ENCODE results near the gene CHCHD3. TPM values are rescaled to one million over a fixed set of nuclear protein-coding genes. Genes with fewer than 3 reads are reported as not detected.

CHCHD3 gene
- total RNA-seq, 1 donor from 2014 or later, result 50.6 TPM

GRCh38 chr7:133003052-133003910, 78.6 kb downstream of the CHCHD3 start:
- Histone ChIP-seq H3K27me3 (no peaks in the 10 kb centered on the region), H3K27ac (no peak overlapping the region), H3K4me1 (peaks cover 13% of the 10 kb centered on the region), H3K36me3 (no peaks in the 10 kb centered on the region), H3K9me3 (no peaks in the 10 kb centered on the region), H3K4me3 (no peak overlapping the region)
- no peak for DNase-seq (ENCODE audit: extremely low spot score in 2 of 2)
- TF ChIP-seq POLR2A (IDR thresholded peaks at IDR 0.05) (no peak), POLR2AphosphoS5 (IDR thresholded peaks at IDR 0.05; ENCODE audit: insufficient read depth in 1 of 2, low read depth in 1 of 2) (no peak)
- TF ChIP-seq, protein P1, sequence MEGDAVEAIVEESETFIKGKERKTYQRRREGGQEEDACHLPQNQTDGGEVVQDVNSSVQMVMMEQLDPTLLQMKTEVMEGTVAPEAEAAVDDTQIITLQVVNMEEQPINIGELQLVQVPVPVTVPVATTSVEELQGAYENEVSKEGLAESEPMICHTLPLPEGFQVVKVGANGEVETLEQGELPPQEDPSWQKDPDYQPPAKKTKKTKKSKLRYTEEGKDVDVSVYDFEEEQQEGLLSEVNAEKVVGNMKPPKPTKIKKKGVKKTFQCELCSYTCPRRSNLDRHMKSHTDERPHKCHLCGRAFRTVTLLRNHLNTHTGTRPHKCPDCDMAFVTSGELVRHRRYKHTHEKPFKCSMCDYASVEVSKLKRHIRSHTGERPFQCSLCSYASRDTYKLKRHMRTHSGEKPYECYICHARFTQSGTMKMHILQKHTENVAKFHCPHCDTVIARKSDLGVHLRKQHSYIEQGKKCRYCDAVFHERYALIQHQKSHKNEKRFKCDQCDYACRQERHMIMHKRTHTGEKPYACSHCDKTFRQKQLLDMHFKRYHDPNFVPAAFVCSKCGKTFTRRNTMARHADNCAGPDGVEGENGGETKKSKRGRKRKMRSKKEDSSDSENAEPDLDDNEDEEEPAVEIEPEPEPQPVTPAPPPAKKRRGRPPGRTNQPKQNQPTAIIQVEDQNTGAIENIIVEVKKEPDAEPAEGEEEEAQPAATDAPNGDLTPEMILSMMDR (IDR thresholded peaks at IDR 0.05), result no peak
- intact Hi-C loops (cut with DNase I), result no loop called here

DNA sequence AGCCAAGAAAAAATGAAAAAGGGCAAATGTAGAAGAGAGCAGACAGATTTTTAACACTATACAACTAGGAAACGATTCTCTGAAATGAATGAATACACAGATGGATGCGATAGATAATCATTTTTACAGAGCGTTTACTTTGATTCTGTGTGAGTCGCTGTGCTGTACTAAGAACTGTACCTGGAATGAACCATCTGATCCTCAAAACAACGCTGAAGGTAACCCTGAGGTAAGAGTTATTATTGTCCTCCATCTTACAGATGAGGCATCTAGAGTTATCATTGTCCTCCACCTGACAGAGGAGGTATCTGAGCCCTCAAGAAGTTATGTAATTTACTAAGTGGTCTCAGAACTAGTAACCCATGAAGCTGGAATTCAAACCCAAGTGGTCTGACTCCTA, 80.2 kb downstream of the CHCHD3 start:
- Histone ChIP-seq H3K4me3 (no peak overlapping the region), H3K27ac (no peak overlapping the region), H3K4me1 (peaks cover 13% of the 10 kb centered on the region), H3K9me3 (no peaks in the 10 kb centered on the region), H3K36me3 (no peaks in the 10 kb centered on the region), H3K27me3 (no peaks in the 10 kb centered on the region)
- DNase-seq (ENCODE audit: extremely low spot score in 2 of 2), result no peak
- TF ChIP-seq, protein P1 (IDR thresholded peaks at IDR 0.05), result no peak
- TF ChIP-seq POLR2A (IDR thresholded peaks at IDR 0.05), result no peak
- no peak for TF ChIP-seq POLR2AphosphoS5 (IDR thresholded peaks at IDR 0.05; ENCODE audit: insufficient read depth in 1 of 2, low read depth in 1 of 2)
- intact Hi-C loops (cut with DNase I), result no loop called here

DNA sequence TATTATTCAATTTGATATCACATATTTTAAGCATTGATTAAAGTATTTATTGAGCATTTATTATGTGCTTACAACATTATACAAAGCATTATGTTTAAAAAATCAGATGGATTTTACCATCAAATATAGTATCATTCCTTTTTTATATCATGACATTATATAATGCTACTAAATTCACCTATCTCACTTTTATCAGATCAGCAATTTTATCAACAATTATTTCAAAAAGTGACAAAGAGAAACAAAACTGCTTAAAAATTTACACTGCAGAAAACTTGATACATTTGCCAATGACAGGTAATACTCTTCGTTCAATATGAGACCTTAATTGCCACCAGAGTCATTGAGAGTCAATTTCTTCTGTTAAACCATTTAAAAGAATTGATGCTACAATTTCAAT, 82.0 kb downstream of the CHCHD3 start:
- no peak for DNase-seq (ENCODE audit: extremely low spot score in 2 of 2)
- H3K4me3 ChIP-seq, result no peak overlapping the region
- TF ChIP-seq POLR2A (IDR thresholded peaks at IDR 0.05) (no peak), POLR2AphosphoS5 (IDR thresholded peaks at IDR 0.05; ENCODE audit: insufficient read depth in 1 of 2, low read depth in 1 of 2) (no peak)
- TF ChIP-seq, protein P1 (IDR thresholded peaks at IDR 0.05), result no peak
- H3K36me3 ChIP-seq, result no peaks in the 10 kb centered on the region
- intact Hi-C loops (cut with DNase I), result no loop called here
- no peaks in the 10 kb centered on the region for H3K9me3 ChIP-seq
- H3K27ac ChIP-seq, result no peak overlapping the region
- no peaks in the 10 kb centered on the region for H3K27me3 ChIP-seq
- peaks cover 13% of the 10 kb centered on the region for H3K4me1 ChIP-seq

DNA sequence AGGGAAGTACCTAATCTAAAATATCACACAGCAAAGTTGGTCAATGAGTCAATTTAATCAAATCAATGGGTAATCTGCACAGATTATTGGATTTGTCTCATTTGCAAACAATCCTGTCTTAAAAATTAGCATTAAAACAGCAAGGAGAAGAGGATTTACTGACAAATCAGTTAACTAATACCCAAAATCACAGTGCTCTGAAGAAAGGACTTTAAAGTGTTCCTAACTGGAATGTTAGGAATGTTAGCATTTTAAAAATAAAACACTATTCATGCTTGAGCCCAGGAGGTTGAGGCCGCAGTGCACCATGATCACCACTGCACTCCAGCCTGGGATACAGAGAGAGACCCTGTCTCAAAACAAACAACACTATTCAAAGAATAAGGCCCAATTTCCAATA, 83.1 kb downstream of the CHCHD3 start:
- TF ChIP-seq POLR2A (IDR thresholded peaks at IDR 0.05), result no peak
- no peaks in the 10 kb centered on the region for H3K27me3 ChIP-seq
- H3K27ac ChIP-seq, result no peak overlapping the region
- no peaks in the 10 kb centered on the region for H3K9me3 ChIP-seq
- H3K4me3 ChIP-seq, result no peak overlapping the region
- intact Hi-C loops (cut with DNase I), result no loop called here
- H3K36me3 ChIP-seq, result no peaks in the 10 kb centered on the region
- no peak for DNase-seq (ENCODE audit: extremely low spot score in 2 of 2)
- peaks cover 13% of the 10 kb centered on the region for H3K4me1 ChIP-seq

DNA sequence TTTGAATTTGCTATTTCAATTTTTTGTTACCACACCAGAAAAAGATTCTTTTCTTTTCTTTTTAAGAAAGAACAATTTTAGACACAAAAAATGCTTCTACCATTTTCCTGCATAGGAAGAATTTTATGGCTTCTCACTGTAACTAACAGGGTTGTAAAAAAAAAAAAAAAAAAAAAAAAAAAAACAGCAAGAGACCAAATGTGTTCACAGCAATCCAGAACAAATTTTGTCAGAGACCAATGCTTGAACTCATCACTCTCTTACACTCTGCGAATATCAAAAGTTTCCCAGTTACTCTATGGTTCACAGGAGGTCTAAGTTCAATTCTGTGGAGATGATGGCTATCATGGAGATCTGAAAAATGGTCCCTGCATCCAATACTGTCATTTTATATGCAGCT, 84.4 kb downstream of the CHCHD3 start:
- Histone ChIP-seq H3K27me3 (no peaks in the 10 kb centered on the region), H3K9me3 (no peaks in the 10 kb centered on the region), H3K4me3 (no peak overlapping the region), H3K36me3 (no peaks in the 10 kb centered on the region), H3K27ac (no peak overlapping the region), H3K4me1 (peaks cover 5% of the 10 kb centered on the region)
- intact Hi-C loops (cut with DNase I), result no loop called here
- TF ChIP-seq POLR2A (IDR thresholded peaks at IDR 0.05), result no peak
- TF ChIP-seq, protein P1 (IDR thresholded peaks at IDR 0.05), result no peak
- no peak for TF ChIP-seq POLR2AphosphoS5 (IDR thresholded peaks at IDR 0.05; ENCODE audit: insufficient read depth in 1 of 2, low read depth in 1 of 2)
- no peak for DNase-seq (ENCODE audit: extremely low spot score in 2 of 2)

All from vagina (tissue), 2 donors.